ENCODE data around the gene POU2F2. TPM values are rescaled to one million over a fixed set of nuclear protein-coding genes. Genes with fewer than 3 reads are reported as not detected.
A peak's percentile ranks its signal among the peaks of the same experiment; 100 is the strongest.

The POU2F2 gene
- 48.6 and 49.5 TPM in 2 replicates for total RNA-seq

- Mint-ChIP-seq H3K4me1 (ENCODE audit: low read depth) (peaks cover 49% of the 10 kb centered on the region), H3K27ac (peak within 1 kb of the TSS; percentile 91), H3K9me3 (no peaks in the 10 kb centered on the region), H3K36me3 (ENCODE audit: low read depth) (peaks cover 10% of the 10 kb centered on the region), H3K4me3 (ENCODE audit: low read depth) (peak within 1 kb of the TSS; percentile 92), H3K27me3 (ENCODE audit: low read depth) (no peaks in the 10 kb centered on the region)
- intact Hi-C loops (cut with micrococcal nuclease): loop anchor here (1.0 to 5.0 kb wide), 6 partner anchors 10 to 165 kb away; partner anchors contain the start of genes GSK3A and ZNF526
- DNase-seq (ENCODE audit: low spot score): peak; percentile 82
These were observed at the start of gene POU2F2 for GRCh38 chr19:42132030-42132628. TSS of gene POU2F2 (minus strand) at chr19:42132446. CDS start at chr19:42132411, 35 bp downstream.

- Mint-ChIP-seq H3K4me3 (ENCODE audit: low read depth) (no peak overlapping the region), H3K36me3 (ENCODE audit: low read depth) (no peaks in the 10 kb centered on the region), H3K27ac (no peak overlapping the region), H3K27me3 (ENCODE audit: low read depth) (peaks cover 38% of the 10 kb centered on the region), H3K4me1 (ENCODE audit: low read depth) (peaks cover 12% of the 10 kb centered on the region), H3K9me3 (no peaks in the 10 kb centered on the region)
- DNase-seq (ENCODE audit: low spot score): no peak
- intact Hi-C loops (cut with micrococcal nuclease): no loop called here
These were observed 46.8 kb upstream of the POU2F2 start for GRCh38 chr19:42178791-42179674.

GRCh38 chr19:42177686-42178019 lies 45.4 kb upstream of the POU2F2 start:
- Mint-ChIP-seq H3K27me3 (ENCODE audit: low read depth) (peaks cover 43% of the 10 kb centered on the region), H3K4me3 (ENCODE audit: low read depth) (no peak overlapping the region), H3K4me1 (ENCODE audit: low read depth) (peaks cover 7% of the 10 kb centered on the region), H3K9me3 (no peaks in the 10 kb centered on the region), H3K27ac (no peak overlapping the region), H3K36me3 (ENCODE audit: low read depth) (no peaks in the 10 kb centered on the region)
- intact Hi-C loops (cut with micrococcal nuclease): loop anchor here (2.0 kb wide), 2 partner anchors 21 to 45 kb away; partner anchors contain the start of gene POU2F2
- DNase-seq (ENCODE audit: low spot score): no peak

GRCh38 chr19:42176990-42177685 lies 44.9 kb upstream of the POU2F2 start:
- H3K27me3 Mint-ChIP-seq (ENCODE audit: low read depth): peaks cover 39% of the 10 kb centered on the region
- intact Hi-C loops (cut with micrococcal nuclease): loop anchor here (2.0 kb wide), 2 partner anchors 22 to 44 kb away; partner anchors contain the start of gene POU2F2

GRCh38 chr19:42176649-42176989 lies 44.4 kb upstream of the POU2F2 start:
- H3K4me3 Mint-ChIP-seq (ENCODE audit: low read depth): peak overlapping the region; percentile 85
- DNase-seq (ENCODE audit: low spot score): peak; percentile 27
- no peaks in the 10 kb centered on the region for H3K9me3 Mint-ChIP-seq
- H3K27ac Mint-ChIP-seq: no peak overlapping the region
- H3K4me1 Mint-ChIP-seq (ENCODE audit: low read depth): peaks cover 7% of the 10 kb centered on the region
- no peaks in the 10 kb centered on the region for H3K36me3 Mint-ChIP-seq (ENCODE audit: low read depth)
- intact Hi-C loops (cut with micrococcal nuclease): loop anchor here (2.0 kb wide), 2 partner anchors 22 to 44 kb away; partner anchors contain the start of gene POU2F2
- H3K27me3 Mint-ChIP-seq (ENCODE audit: low read depth): peaks cover 35% of the 10 kb centered on the region

More at GRCh38 chr19:42176990-42177685, 44.9 kb upstream of the POU2F2 start:
- no peak overlapping the region for H3K27ac Mint-ChIP-seq
- H3K4me1 Mint-ChIP-seq (ENCODE audit: low read depth): peaks cover 7% of the 10 kb centered on the region
- H3K4me3 Mint-ChIP-seq (ENCODE audit: low read depth): no peak overlapping the region
- DNase-seq (ENCODE audit: low spot score): peak; percentile 73
- H3K36me3 Mint-ChIP-seq (ENCODE audit: low read depth): no peaks in the 10 kb centered on the region
- H3K9me3 Mint-ChIP-seq: no peaks in the 10 kb centered on the region

- no peak overlapping the region for H3K27ac Mint-ChIP-seq
- no peaks in the 10 kb centered on the region for H3K36me3 Mint-ChIP-seq (ENCODE audit: low read depth)
- intact Hi-C loops (cut with micrococcal nuclease): loop anchor here (2.0 kb wide), 2 partner anchors 23 to 43 kb away; partner anchors contain the start of gene POU2F2
- no peak for DNase-seq (ENCODE audit: low spot score)
- no peaks in the 10 kb centered on the region for H3K9me3 Mint-ChIP-seq
- H3K27me3 Mint-ChIP-seq (ENCODE audit: low read depth): peaks cover 35% of the 10 kb centered on the region
- H3K4me3 Mint-ChIP-seq (ENCODE audit: low read depth): peak overlapping the region; percentile 85
- H3K4me1 Mint-ChIP-seq (ENCODE audit: low read depth): peaks cover 7% of the 10 kb centered on the region
These were observed 43.9 kb upstream of the POU2F2 start for GRCh38 chr19:42175952-42176648.

GRCh38 chr19:42174958-42175734 lies 42.9 kb upstream of the POU2F2 start:
- Mint-ChIP-seq H3K27me3 (ENCODE audit: low read depth) (peaks cover 34% of the 10 kb centered on the region), H3K4me3 (ENCODE audit: low read depth) (peak overlapping the region; percentile 85), H3K9me3 (no peaks in the 10 kb centered on the region), H3K27ac (no peak overlapping the region), H3K4me1 (ENCODE audit: low read depth) (peaks cover 7% of the 10 kb centered on the region), H3K36me3 (ENCODE audit: low read depth) (no peaks in the 10 kb centered on the region)
- intact Hi-C loops (cut with micrococcal nuclease): no loop called here
- no peak for DNase-seq (ENCODE audit: low spot score)

- peaks cover 7% of the 10 kb centered on the region for H3K4me1 Mint-ChIP-seq (ENCODE audit: low read depth)
- no peaks in the 10 kb centered on the region for H3K9me3 Mint-ChIP-seq
- no peak for DNase-seq (ENCODE audit: low spot score)
- H3K36me3 Mint-ChIP-seq (ENCODE audit: low read depth): no peaks in the 10 kb centered on the region
- H3K27ac Mint-ChIP-seq: no peak overlapping the region
- H3K27me3 Mint-ChIP-seq (ENCODE audit: low read depth): peaks cover 29% of the 10 kb centered on the region
- no peak overlapping the region for H3K4me3 Mint-ChIP-seq (ENCODE audit: low read depth)
- intact Hi-C loops (cut with micrococcal nuclease): no loop called here
These were observed 41.9 kb upstream of the POU2F2 start for GRCh38 chr19:42174188-42174587.

- Mint-ChIP-seq H3K4me3 (ENCODE audit: low read depth) (no peak overlapping the region), H3K9me3 (no peaks in the 10 kb centered on the region), H3K27me3 (ENCODE audit: low read depth) (peaks cover 29% of the 10 kb centered on the region), H3K36me3 (ENCODE audit: low read depth) (no peaks in the 10 kb centered on the region), H3K27ac (no peak overlapping the region), H3K4me1 (ENCODE audit: low read depth) (peaks cover 7% of the 10 kb centered on the region)
- intact Hi-C loops (cut with micrococcal nuclease): no loop called here
- DNase-seq (ENCODE audit: low spot score): no peak
These were observed 41.4 kb upstream of the POU2F2 start for GRCh38 chr19:42173695-42174094.

- no peaks in the 10 kb centered on the region for H3K36me3 Mint-ChIP-seq (ENCODE audit: low read depth)
- H3K4me3 Mint-ChIP-seq (ENCODE audit: low read depth): no peak overlapping the region
- peaks cover 7% of the 10 kb centered on the region for H3K4me1 Mint-ChIP-seq (ENCODE audit: low read depth)
- H3K27ac Mint-ChIP-seq: no peak overlapping the region
- H3K27me3 Mint-ChIP-seq (ENCODE audit: low read depth): peaks cover 29% of the 10 kb centered on the region
- DNase-seq (ENCODE audit: low spot score): no peak
- no peaks in the 10 kb centered on the region for H3K9me3 Mint-ChIP-seq
- intact Hi-C loops (cut with micrococcal nuclease): no loop called here
These were observed 40.0 kb upstream of the POU2F2 start for GRCh38 chr19:42172261-42172660.

GRCh38 chr19:42170715-42171114 lies 38.5 kb upstream of the POU2F2 start:
- H3K36me3 Mint-ChIP-seq (ENCODE audit: low read depth): no peaks in the 10 kb centered on the region
- intact Hi-C loops (cut with micrococcal nuclease): no loop called here
- peaks cover 25% of the 10 kb centered on the region for H3K27me3 Mint-ChIP-seq (ENCODE audit: low read depth)
- H3K4me1 Mint-ChIP-seq (ENCODE audit: low read depth): peaks cover under 1% of the 10 kb centered on the region
- DNase-seq (ENCODE audit: low spot score): no peak
- H3K27ac Mint-ChIP-seq: no peak overlapping the region
- no peaks in the 10 kb centered on the region for H3K9me3 Mint-ChIP-seq
- no peak overlapping the region for H3K4me3 Mint-ChIP-seq (ENCODE audit: low read depth)

Data from activated T-helper 2 cell treated with anti-CD3 and anti-CD28 coated beads, Interferon-gamma antibody, Interleukin-2, Interleukin-4, amounts not matched to agents 10 μg/mL and 5 μg/mL and 100 μg/mL, durations not matched to agents 14 hours and 24 hours and 36 hours (primary cell).